Stimulated activated CD4-positive, alpha-beta T cell treated with anti-CD3 and anti-CD28 coated beads, Interleukin-1b, Interleukin-23, amount 100 ng/mL, for 48 hours (primary cell): Measurements from ENCODE around the gene SAFB.

ENCODE experiments used
- DNase-seq: peaks from one replicate; pipeline ENCODE4 v3.0.0-alpha.2; 2020

Gene SAFB

DNA sequence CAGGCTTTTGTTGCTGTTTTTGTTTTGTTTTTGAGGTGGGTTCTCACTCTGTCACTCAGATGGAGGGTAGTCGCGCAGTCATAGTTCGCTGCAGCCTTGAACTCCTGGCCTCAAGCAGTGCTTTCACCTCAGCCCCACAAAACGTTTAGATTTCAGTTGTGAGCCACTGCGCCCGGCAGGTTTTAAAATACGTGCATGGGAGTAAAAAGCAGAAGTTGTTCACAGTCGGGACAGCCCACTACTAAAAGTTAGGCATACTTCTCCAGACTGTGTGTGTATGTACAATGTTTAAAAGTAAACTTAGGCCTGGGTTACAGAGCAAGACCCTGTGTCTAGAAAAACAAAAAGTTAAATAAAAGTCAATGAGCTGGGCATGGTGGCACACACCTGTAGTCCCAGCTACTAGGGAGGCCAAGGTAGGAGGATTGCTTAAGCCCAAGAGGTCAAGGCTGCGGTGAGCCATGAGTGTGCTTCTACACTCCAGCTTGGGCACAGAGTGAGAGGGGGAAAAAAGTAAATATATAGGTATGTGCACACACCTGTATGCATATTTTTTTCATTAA lies 6.1 kb downstream of the SAFB start:
- DNase-seq, result no peak

DNA sequence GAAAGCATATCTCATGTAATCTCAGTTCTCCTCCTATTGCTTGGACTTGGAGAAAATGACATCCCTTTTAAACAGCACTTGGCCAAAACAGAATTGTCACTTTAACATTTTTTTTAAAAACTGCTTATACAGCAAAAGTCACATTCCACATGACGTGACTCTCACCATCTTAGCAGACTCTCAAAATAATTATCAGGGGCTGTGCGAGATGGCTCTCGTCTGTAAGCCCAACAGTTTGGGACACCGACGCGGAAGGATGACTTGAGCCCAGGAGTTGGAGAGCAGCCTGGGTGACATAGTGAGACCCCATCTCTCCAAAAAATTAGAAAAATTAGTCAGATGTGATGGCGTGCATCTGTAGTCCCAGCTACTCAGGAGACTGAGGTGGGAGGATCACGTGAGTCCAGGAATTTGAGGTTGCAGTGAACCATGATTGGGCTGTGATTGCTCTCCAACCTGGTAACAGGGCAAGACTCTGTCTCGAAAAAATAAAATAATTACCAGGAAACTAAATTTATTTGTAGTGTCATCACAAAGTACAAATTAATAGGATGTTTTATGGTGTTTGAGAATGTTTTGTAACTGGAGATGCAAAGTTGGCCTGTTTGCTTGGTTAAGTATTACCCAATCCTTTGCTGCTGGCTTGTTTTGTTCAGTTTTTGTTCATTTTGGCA lies 8.8 kb downstream of the SAFB start:
- no peak for DNase-seq

- DNase-seq, result no peak
These were observed 9.3 kb downstream of the SAFB start for GRCh38 chr19:5632241-5632612.

GRCh38 chr19:5632657-5633056 lies 9.8 kb downstream of the SAFB start:
- DNase-seq, result no peak

- DNase-seq, result no peak
These were observed 12.5 kb downstream of the SAFB start for GRCh38 chr19:5635427-5635826.

DNA sequence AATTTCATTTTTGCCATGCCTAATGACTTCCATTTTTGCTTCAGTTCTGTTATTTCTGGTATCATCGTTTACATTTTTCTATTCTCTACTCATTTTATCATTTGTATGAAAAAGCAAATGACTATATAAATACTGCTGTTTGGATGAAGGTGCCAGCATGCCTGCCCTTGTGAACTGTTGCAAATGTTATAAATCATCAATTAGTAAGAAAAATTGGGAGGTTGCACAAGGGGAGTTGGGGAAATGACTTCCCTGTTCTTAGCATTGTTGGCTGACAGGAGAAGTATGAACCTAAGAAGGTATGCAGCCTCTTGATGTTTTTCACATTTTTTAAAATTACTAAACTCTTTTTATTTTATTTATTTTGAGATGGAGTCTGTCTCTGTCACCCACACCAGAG lies 15.1 kb downstream of the SAFB start:
- no peak for DNase-seq

- no peak for DNase-seq
These were observed 18.3 kb downstream of the SAFB start for GRCh38 chr19:5641171-5641570.

DNA sequence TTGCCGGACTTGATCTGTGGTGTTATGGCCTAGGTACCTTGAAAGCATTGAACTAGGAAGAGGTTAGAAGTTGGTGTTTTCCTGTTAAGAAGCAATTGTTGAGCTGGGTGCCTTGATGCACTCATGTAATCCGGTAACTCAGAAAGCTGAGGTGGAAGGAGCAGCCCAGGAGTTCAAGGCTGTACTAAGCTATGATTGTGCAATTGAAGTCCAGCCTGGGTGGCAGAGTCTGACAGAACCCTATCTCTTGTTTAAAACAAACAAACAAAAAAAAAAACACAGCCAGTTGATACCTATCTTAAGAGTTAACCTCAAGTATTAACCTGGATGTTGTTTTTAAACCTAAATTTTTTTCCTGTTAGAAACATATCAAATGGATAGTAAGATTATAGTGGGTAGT lies 19.3 kb downstream of the SAFB start:
- no peak for DNase-seq

DNA sequence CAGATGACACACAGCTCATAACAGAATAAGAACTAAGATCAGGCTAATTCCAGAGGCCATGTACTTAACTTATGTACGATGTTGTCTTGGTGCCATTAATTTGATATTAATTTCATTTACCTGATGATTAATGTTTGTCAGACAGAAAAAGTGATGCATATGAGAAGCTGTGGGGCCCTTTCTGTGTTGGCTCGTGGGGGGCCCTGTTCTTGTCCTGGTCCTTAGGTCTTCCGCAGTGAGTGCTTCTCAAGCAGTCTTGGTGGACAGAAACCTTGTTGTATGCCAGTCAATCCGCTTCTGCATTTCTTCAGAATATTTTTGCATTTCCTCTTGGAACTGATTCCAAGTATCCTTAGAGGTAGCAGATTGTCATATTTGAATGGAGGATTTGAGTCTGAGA lies 20.2 kb downstream of the SAFB start:
- DNase-seq, result no peak

DNA sequence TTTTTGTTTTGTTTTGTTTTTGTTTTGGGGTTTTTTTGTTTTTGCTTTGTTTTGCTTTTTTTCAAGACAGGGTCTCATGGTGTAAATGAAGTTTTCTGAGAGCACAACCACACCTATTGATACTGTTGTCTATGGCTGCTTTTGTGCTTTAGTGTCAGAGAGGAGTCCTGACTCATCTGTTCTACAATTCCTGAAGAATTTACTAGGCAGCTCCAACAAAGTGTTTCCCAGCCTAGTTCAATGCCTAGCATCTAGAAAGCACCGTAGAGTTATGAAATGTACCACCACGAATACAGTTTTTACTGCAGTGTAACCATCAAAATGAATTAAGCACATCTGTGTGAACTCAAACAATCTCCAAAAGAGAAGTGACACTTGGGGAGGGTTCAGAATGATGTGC lies 21.2 kb downstream of the SAFB start:
- DNase-seq, result no peak

DNA sequence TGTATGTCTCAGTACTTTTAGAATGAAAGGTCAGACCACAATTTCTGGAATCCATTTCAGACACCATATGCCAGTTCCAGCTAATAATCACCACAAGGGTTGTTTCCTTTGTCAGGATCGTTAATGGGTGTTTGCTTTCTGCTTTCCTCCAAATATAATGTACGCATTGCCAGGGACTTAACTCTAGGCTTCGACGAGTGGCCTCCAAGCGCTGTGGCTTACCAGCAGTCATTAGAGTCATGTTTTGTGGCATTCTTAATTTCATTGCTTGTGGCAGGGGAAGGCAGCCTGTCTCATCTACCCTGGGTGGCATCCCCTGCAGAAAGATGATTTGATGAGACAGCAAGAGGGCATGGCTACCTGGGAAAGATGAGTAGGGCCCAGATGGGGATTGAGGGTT lies 22.5 kb downstream of the SAFB start:
- DNase-seq, result no peak

DNA sequence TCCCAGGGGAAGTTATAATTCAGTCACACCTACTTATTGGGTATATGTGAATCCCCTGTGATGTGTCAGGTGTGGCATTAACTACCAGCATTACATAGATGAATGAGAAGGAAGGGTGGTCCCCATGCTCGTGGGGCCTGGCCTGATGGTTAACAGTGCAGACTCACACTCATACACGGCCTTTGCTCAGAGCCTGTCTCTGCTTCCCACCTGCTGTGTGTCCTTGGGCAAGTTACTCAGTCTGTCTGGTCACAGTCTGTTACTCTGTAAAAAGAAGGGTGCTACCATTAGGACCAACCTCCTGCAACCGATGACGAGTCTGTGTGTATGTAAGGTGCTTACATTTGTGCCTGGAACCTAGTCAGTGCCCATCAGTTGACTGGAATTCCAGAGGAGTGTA lies 23.8 kb downstream of the SAFB start:
- no peak for DNase-seq

- no peak for DNase-seq
These were observed 25.6 kb downstream of the SAFB start for GRCh38 chr19:5648464-5648863.

GRCh38 chr19:5651361-5651760 lies 28.5 kb downstream of the SAFB start:
- DNase-seq, result no peak

GRCh38 chr19:5652261-5652660 lies 29.4 kb downstream of the SAFB start:
- no peak for DNase-seq

GRCh38 chr19:5654931-5655330 lies 32.0 kb downstream of the SAFB start:
- DNase-seq, result no peak

- DNase-seq, result no peak
These were observed 32.5 kb downstream of the SAFB start for GRCh38 chr19:5655412-5655811.

DNA sequence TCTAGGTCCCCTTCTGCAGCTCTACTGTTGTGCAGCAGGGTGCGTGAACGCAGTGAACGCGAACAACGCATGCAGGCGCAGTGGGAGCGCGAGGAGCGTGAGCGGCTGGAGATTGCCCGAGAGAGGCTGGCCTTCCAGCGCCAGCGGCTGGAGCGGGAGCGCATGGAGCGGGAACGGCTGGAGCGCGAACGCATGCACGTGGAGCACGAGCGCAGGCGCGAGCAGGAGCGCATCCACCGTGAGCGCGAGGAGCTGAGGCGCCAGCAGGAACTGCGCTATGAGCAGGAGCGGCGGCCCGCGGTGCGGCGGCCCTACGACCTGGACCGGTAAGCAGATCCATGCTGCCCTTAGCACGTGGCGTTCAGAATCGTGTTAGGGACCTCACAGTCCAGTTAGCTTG lies 38.6 kb downstream of the SAFB start:
- no peak for DNase-seq

DNA sequence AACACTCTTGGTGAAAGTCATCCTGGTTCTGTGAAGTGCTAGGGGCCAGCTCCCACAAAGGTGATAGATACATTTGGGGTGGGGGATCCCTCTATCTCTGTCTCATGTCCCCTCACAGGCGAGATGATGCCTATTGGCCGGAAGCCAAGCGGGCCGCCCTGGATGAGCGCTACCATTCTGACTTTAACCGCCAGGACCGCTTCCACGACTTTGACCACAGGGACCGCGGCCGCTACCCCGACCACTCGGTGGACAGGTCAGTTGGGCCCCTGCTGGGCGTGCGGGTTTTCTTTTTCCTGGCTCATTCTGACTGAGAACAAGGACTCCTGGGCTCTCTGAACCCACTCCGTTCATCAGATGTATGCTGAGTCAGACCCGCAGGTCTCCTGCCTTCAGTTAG lies 41.0 kb downstream of the SAFB start:
- DNase-seq, result no peak

DNA sequence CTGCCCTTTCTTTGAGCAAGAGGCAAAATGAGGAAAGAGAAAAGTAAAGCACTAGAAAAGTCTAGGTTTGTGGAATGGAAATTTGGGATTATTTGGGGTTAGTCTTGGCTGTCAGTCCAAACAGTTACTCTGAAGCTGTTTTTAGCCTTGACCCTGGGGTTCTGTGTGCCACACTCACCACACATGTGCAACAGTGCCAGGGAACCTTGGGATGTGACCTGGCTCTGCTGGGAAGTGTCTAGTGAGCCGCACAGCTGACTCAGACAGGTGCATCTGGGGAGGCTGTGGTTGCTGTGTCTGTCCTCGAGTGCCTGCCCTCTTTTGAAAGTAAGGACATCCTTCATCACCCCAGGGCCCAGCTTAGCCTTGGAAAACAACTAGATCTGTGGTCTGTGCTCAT lies 41.6 kb downstream of the SAFB start:
- no peak for DNase-seq

DNA sequence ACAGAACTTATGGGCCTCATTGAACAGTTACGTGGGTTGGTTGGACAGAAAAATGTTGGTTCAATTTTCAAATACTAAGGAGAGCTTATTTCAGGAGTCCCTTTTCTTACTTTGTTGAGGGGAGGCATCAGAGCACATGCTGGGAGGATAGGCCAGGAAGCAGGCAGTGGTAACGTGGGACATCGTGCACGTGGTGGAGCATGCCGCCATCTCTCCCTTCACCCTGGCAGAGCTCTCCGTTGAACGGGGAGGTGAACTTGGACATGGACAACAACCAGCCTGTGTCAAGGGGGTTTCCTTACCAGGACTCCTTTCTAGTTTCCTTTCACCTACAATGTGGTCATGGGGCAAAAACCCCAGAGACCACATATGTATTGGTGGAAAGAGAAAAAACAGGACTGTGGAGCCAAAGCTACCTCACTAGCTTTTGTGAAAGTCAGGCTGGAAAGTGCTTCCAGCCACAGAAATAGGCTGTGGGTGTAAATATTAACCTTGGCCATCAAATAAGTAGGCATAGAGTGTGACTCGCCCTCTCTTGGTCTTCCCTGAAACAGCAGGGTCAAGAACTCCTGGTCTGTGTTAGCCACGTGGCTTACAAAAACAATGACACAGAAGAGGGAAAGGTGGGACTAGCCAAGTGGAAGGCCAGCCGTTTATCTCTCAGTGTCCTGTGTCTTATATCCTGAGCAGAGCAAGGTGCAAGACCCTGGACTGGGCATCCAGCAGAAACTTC lies 43.1 kb downstream of the SAFB start:
- no peak for DNase-seq

- no peak for DNase-seq
These were observed 44.2 kb downstream of the SAFB start for GRCh38 chr19:5666921-5667610.

DNA sequence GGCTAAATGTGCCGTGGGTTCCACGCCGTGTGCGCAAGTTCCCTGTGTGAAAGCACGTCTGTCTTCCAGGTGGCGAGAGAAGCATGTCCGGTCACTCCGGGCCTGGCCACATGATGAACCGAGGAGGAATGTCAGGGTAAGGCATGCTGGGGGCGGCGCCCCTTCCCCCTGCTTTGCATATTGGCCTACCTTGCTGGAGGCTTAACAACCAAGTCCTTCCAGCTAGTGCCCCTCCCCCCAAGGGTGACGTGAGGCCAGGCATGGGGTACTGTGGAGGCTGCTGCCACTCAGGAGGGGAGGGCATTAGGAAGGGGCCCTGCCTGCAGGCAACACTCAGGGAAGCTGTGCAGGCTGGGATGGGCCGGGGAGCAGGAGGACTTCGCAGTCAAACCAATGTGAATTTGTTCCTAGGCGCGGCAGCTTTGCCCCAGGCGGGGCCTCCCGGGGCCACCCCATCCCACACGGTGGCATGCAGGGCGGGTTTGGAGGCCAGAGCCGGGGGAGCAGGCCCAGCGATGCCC lies 44.9 kb downstream of the SAFB start:
- DNase-seq, result no peak

DNA sequence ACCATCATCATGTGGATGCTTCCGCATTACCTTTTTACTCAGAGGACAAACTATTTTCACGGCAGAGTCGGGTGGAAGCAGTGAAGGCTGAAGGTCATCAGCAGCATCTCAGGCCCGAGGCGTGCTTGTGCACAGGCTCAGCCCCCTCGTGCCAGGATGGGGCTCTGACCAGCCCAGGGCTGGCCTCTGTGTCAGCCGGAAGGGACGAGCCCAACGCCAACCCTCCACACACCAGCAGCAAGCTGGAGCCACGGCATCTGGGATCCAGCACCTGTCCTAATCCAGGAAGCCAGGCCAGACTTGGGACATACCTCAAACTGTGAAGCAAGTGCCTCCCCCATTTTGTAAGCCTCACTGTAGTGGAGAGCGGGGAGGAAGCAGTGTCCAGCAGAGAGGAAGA lies 46.3 kb downstream of the SAFB start:
- no peak for DNase-seq
